SU-DHL-6 (cell line): ENCODE results near the gene HTT.

Experiments
- H2AFZ ChIP-seq: fragments of 200-600 bp; sonication (generic); 2 replicates; pipeline ENCODE4 v1.6.1; 2014; ENCODE audit warnings: low read depth, mild to moderate bottlenecking, moderate library complexity, mixed read lengths, antibody characterized with exemption, low read length; ENCODE audit not compliant: severe bottlenecking
- H3F3A ChIP-seq: fragments of 200-600 bp; shearing (Covaris generic); 2 replicates; pipeline ENCODE4 v1.6.0; 2016; ENCODE audit warnings: antibody characterized with exemption, mild to moderate bottlenecking; ENCODE audit not compliant: insufficient read depth
- H3K27ac ChIP-seq: fragments of 200-600 bp; sonication (generic); 2 replicates; pipeline ENCODE4 v1.5.1; 2016; ENCODE audit warnings: low read depth, mild to moderate bottlenecking, low read length, moderate library complexity, mixed read lengths
- H3K27me3 ChIP-seq: fragments of 200-600 bp; sonication (generic), shearing (Covaris generic); 2 replicates; pipeline ENCODE4 v1.6.0; 2014; ENCODE audit warnings: mild to moderate bottlenecking, low read length
- H3K36me3 ChIP-seq: fragments of 200-600 bp; sonication (generic); 2 replicates; pipeline ENCODE4 v1.6.1; 2014; ENCODE audit warnings: mild to moderate bottlenecking, low read length, mixed read lengths
- H3K4me2 ChIP-seq: fragments of 300-600, 200-600 bp; shearing (Covaris generic), sonication (generic); 2 replicates; pipeline ENCODE4 v1.6.0; 2014; ENCODE audit warnings: low read length, low read depth, mild to moderate bottlenecking; ENCODE audit not compliant: poor library complexity, severe bottlenecking
- H3K4me3 ChIP-seq: fragments of 200-600 bp; sonication (generic); 2 replicates; pipeline ENCODE4 v1.5.1; 2014; ENCODE audit warnings: antibody characterized with exemption, low read length, mild to moderate bottlenecking, mixed read lengths; ENCODE audit not compliant: insufficient read depth, poor library complexity, severe bottlenecking
- H3K79me2 ChIP-seq: fragments of 200-600 bp; sonication (generic); 2 replicates; pipeline ENCODE4 v1.6.1; 2014; ENCODE audit warnings: mild to moderate bottlenecking, low read length, moderate library complexity; ENCODE audit not compliant: insufficient read depth
- H3K9ac ChIP-seq: fragments of 200-600 bp; sonication (generic); 2 replicates; pipeline ENCODE4 v1.7.0; 2014; ENCODE audit warnings: mild to moderate bottlenecking, low read length
- H3K9me2 ChIP-seq: fragments of 200-600 bp; sonication (generic); replicated peaks from 2 replicates; pipeline ENCODE4 v1.6.1; 2014; ENCODE audit warnings: low read length; ENCODE audit not compliant: insufficient read depth
- H3K9me3 ChIP-seq: fragments of 200-600 bp; sonication (generic); 2 replicates; pipeline ENCODE4 v1.6.1; 2014; ENCODE audit warnings: low read length, mixed read lengths; ENCODE audit not compliant: insufficient read depth
- H4K20me1 ChIP-seq: fragments of 200-600 bp; sonication (generic); 2 replicates; pipeline ENCODE4 v1.6.1; 2014; ENCODE audit warnings: low read depth, mild to moderate bottlenecking, antibody characterized with exemption, low read length, moderate library complexity, mixed read lengths
- EZH2phosphoT487 ChIP-seq: fragments of 200-600 bp; sonication (generic), shearing (Covaris generic); conservative IDR thresholded peaks from 2 replicates; pipeline ENCODE4 v1.6.1; 2018; ENCODE audit warnings: mild to moderate bottlenecking, antibody characterized with exemption, low read length, moderate library complexity, mixed read lengths
- TF ChIP-seq, protein P1 (sequence below): fragments of 200-600 bp; sonication (generic); IDR thresholded peaks from one replicate; pipeline ENCODE4 v1.5.1; 2017; ENCODE audit warnings: antibody characterized with exemption, mild to moderate bottlenecking, low read length, moderate library complexity; ENCODE audit not compliant: insufficient read depth, poor library complexity, severe bottlenecking

Gene HTT

GRCh38 chr4:3116955-3117354, 42.5 kb downstream of the HTT start:
- H3K27ac ChIP-seq, result no peak overlapping the region
- H3K79me2 ChIP-seq, result no peaks in the 10 kb centered on the region
- no peak overlapping the region for H3K4me3 ChIP-seq
- no peaks in the 10 kb centered on the region for H3K9me2 ChIP-seq
- no peaks in the 10 kb centered on the region for H3F3A ChIP-seq
- H2AFZ ChIP-seq, result no peak overlapping the region
- TF ChIP-seq, protein P1, sequence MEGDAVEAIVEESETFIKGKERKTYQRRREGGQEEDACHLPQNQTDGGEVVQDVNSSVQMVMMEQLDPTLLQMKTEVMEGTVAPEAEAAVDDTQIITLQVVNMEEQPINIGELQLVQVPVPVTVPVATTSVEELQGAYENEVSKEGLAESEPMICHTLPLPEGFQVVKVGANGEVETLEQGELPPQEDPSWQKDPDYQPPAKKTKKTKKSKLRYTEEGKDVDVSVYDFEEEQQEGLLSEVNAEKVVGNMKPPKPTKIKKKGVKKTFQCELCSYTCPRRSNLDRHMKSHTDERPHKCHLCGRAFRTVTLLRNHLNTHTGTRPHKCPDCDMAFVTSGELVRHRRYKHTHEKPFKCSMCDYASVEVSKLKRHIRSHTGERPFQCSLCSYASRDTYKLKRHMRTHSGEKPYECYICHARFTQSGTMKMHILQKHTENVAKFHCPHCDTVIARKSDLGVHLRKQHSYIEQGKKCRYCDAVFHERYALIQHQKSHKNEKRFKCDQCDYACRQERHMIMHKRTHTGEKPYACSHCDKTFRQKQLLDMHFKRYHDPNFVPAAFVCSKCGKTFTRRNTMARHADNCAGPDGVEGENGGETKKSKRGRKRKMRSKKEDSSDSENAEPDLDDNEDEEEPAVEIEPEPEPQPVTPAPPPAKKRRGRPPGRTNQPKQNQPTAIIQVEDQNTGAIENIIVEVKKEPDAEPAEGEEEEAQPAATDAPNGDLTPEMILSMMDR, result no peak
- no peak for TF ChIP-seq EZH2phosphoT487
- no peak overlapping the region for H3K9ac ChIP-seq
- no peaks in the 10 kb centered on the region for H3K9me3 ChIP-seq
- no peaks in the 10 kb centered on the region; the same call in 1 of the 2 replicates for H4K20me1 ChIP-seq
- H3K27me3 ChIP-seq, result no peaks in the 10 kb centered on the region
- H3K4me2 ChIP-seq, result no peak overlapping the region
- peaks cover 14% of the 10 kb centered on the region; the same call in 1 of the 2 replicates for H3K36me3 ChIP-seq

GRCh38 chr4:3118312-3118711, 43.8 kb downstream of the HTT start:
- no peaks in the 10 kb centered on the region for H3K27me3 ChIP-seq
- H4K20me1 ChIP-seq, result no peaks in the 10 kb centered on the region; the same call in 1 of the 2 replicates
- peaks cover 19% of the 10 kb centered on the region; the same call in 1 of the 2 replicates for H3K36me3 ChIP-seq
- H3K9me3 ChIP-seq, result no peaks in the 10 kb centered on the region
- no peak overlapping the region for H3K27ac ChIP-seq
- no peak overlapping the region for H3K9ac ChIP-seq
- TF ChIP-seq, protein P1, result no peak
- no peak overlapping the region for H2AFZ ChIP-seq
- H3K9me2 ChIP-seq, result no peaks in the 10 kb centered on the region
- H3K4me2 ChIP-seq, result no peak overlapping the region
- H3K79me2 ChIP-seq, result no peaks in the 10 kb centered on the region
- H3F3A ChIP-seq, result peaks cover 7% of the 10 kb centered on the region; the same call in 1 of the 2 replicates
- H3K4me3 ChIP-seq, result no peak overlapping the region

- H3K4me3 ChIP-seq, result no peak overlapping the region
- peaks cover 7% of the 10 kb centered on the region; the same call in 1 of the 2 replicates for H3F3A ChIP-seq
- H3K9me3 ChIP-seq, result no peaks in the 10 kb centered on the region
- H3K9ac ChIP-seq, result no peak overlapping the region
- H3K27me3 ChIP-seq, result no peaks in the 10 kb centered on the region
- H3K9me2 ChIP-seq, result no peaks in the 10 kb centered on the region
- no peaks in the 10 kb centered on the region for H3K79me2 ChIP-seq
- no peak overlapping the region for H3K27ac ChIP-seq
- peaks cover 21% of the 10 kb centered on the region; the same call in 1 of the 2 replicates for H3K36me3 ChIP-seq
- no peak overlapping the region for H2AFZ ChIP-seq
- H3K4me2 ChIP-seq, result no peak overlapping the region
- H4K20me1 ChIP-seq, result no peaks in the 10 kb centered on the region; the same call in 1 of the 2 replicates
- TF ChIP-seq, protein P1, result no peak
- no peak for TF ChIP-seq EZH2phosphoT487
These were observed 45.0 kb downstream of the HTT start for GRCh38 chr4:3119464-3119863.

DNA sequence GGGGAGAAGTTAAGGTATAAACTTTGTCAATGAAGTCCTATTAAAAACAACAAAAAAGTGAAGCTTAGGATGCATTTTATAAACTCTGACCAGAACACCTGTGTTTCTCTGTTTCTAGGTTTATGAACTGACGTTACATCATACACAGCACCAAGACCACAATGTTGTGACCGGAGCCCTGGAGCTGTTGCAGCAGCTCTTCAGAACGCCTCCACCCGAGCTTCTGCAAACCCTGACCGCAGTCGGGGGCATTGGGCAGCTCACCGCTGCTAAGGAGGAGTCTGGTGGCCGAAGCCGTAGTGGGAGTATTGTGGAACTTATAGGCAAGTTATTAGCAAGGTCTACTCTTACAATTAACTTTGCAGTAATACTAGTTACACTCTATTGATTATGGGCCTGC, 46.6 kb downstream of the HTT start:
- Histone ChIP-seq H3K79me2 (no peaks in the 10 kb centered on the region), H3K4me2 (no peak overlapping the region), H3K9me3 (no peaks in the 10 kb centered on the region), H3K4me3 (no peak overlapping the region), H3K27me3 (no peaks in the 10 kb centered on the region), H4K20me1 (no peaks in the 10 kb centered on the region; the same call in 1 of the 2 replicates), H3K9ac (no peak overlapping the region), H3K9me2 (no peaks in the 10 kb centered on the region), H3F3A (peaks cover 7% of the 10 kb centered on the region; the same call in 1 of the 2 replicates), H3K27ac (no peak overlapping the region), H3K36me3 (peaks cover 17% of the 10 kb centered on the region; the same call in 1 of the 2 replicates), H2AFZ (no peak overlapping the region)
- TF ChIP-seq EZH2phosphoT487, result no peak
- TF ChIP-seq, protein P1, result no peak
